LoVo (cell line): ENCODE measurements around the gene MYL5.
"Not testable (repeated sequence)": the region's sequence is repeated elsewhere in the genome, so short reads cannot be mapped to it uniquely, and the experiment has no call there.

Source experiments
- DNase-seq: peaks from one replicate; pipeline ENCODE4 v3.0.0-alpha.2; 2016; ENCODE audit warnings: low spot score

The MYL5 gene

DNA sequence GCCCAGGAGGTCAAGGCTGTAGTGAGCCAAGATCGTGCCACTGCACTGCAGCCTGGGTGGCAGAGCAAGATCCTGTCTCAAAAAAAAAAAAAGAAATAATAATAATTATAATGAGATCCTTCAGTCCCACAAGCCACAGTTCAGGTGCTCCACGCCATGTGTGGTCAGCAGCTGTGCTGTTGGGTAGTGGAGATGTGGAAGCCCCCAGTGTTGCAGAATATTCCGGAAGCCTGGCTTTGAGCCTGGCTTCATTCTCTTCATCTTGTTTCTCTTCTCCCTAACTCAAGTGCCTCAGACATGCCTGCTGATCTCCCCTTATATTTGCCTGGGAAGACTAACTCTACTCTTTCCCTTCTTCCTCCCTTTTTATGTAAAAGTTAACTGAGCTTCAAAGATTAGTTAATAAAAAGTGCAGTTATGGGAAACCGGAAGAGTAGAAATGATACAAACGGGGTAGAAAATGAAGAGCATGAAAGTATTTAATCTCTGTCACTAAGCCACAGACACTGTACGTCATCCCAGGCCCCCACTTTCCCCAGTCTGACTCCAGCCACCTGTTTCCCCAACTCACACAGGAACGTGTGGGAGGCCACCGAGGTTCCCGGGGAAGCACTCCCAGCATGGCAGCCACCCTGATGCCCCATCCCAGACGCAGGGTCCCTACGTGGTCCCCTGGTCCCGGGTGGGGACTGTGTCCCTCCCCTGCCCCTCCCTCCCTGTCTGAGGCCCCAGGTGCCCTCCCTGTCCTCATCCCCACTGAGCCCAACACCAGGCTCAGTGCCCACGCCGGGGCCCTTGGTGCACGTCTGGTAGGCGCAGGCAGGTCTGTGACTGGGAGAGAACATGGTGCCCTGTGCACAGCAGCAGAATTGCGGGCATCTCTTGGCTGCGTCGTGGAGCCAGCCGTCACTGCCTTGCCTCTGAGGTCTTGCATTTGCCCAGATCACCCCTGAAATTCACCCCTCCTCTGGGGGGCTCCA, 55.3 kb downstream of the MYL5 start:
- DNase-seq: no peak

DNA sequence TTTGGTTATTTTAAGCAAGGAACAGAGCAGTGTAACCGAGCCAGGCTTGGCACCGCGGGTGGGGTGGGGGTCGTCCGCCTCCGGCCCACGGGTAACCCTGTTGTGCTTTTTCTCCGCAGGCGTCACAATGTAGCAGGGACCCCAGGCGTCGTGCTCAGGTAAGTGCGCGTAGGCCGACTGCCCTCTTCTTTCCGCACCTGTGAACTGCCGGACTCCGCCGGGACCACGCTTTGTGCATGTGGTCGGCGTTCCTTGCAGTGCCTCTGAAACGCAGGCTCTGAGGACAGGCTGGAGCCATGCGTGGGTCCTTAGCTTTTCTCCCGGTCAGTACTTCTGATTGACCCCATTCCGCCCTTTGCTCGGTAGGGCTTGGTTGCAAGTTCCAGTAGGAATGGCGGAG, 56.2 kb downstream of the MYL5 start:
- no peak for DNase-seq

- DNase-seq: not testable (repeated sequence)
Observed at GRCh38 chr4:730946-731904, 56.9 kb downstream of the MYL5 start.
